Neural crest cell (in vitro differentiated cells): Measurements from ENCODE around the gene PLXNA2. TPM values are rescaled to one million over a fixed set of nuclear protein-coding genes. Genes with fewer than 3 reads are reported as not detected.
A peak's percentile ranks its signal among the peaks of the same experiment; 100 is the strongest.

Source experiments
- DNase-seq: peaks from one replicate; pipeline ENCODE4 v3.0.0; 2021; ENCODE audit warnings: low read depth, mixed read lengths, low spot score
- H3K27ac Mint-ChIP-seq: one replicate; pipeline ENCODE4 v1.8.0; 2021; ENCODE audit warnings: mild to moderate bottlenecking, mixed read lengths; ENCODE audit not compliant: unreplicated experiment
- H3K27me3 Mint-ChIP-seq: 2 replicates; pipeline ENCODE4 v1.8.0; 2021; ENCODE audit warnings: low read depth, mild to moderate bottlenecking, mixed read lengths
- H3K36me3 Mint-ChIP-seq: 2 replicates; pipeline ENCODE4 v1.8.0; 2021; ENCODE audit warnings: low read depth, mild to moderate bottlenecking, mixed read lengths
- H3K4me1 Mint-ChIP-seq: 2 replicates; pipeline ENCODE4 v1.8.0; 2021; ENCODE audit warnings: mixed read lengths
- H3K4me3 Mint-ChIP-seq: one replicate; pipeline ENCODE4 v1.8.0; 2021; ENCODE audit warnings: mild to moderate bottlenecking, mixed read lengths
- H3K9me3 Mint-ChIP-seq: 2 replicates; pipeline ENCODE4 v1.8.0; 2021; ENCODE audit warnings: mixed read lengths
- CTCF ChIP-seq: fragments of 200-600 bp; sonication (generic); conservative IDR thresholded peaks from 2 replicates; pipeline ENCODE4 v1.5.0; 2021; ENCODE audit warnings: antibody characterized with exemption, mild to moderate bottlenecking
- total RNA-seq: library from RNA; stranded (reverse); gene quantifications from 2 replicates; pipeline ENCODE4 v1.2.1, GENCODE V29; 2021

Gene PLXNA2
- total RNA-seq, 1 donor from 2014 or later = 37.7 TPM

- no peaks in the 10 kb centered on the region for H3K9me3 Mint-ChIP-seq
- H3K27me3 Mint-ChIP-seq = no peaks in the 10 kb centered on the region
- no peaks in the 10 kb centered on the region for H3K4me1 Mint-ChIP-seq
- H3K4me3 Mint-ChIP-seq = no peak overlapping the region
- no peak for DNase-seq
- no peak for TF ChIP-seq CTCF
- H3K36me3 Mint-ChIP-seq = no peaks in the 10 kb centered on the region
- H3K27ac Mint-ChIP-seq = no peak overlapping the region
Measured at GRCh38 chr1:208008534-208008933, 235.7 kb downstream of the PLXNA2 start.

GRCh38 chr1:208007938-208008342 is 236.2 kb downstream of the PLXNA2 start:
- Mint-ChIP-seq H3K27ac (no peak overlapping the region), H3K4me3 (no peak overlapping the region)

GRCh38 chr1:208007319-208007937 is 236.8 kb downstream of the PLXNA2 start:
- H3K36me3 Mint-ChIP-seq = no peaks in the 10 kb centered on the region
- no peaks in the 10 kb centered on the region for H3K27me3 Mint-ChIP-seq
- H3K4me1 Mint-ChIP-seq = no peaks in the 10 kb centered on the region
- DNase-seq = no peak
- no peak overlapping the region for H3K27ac Mint-ChIP-seq
- no peaks in the 10 kb centered on the region for H3K9me3 Mint-ChIP-seq
- no peak for TF ChIP-seq CTCF
- H3K4me3 Mint-ChIP-seq = no peak overlapping the region

More at GRCh38 chr1:208007938-208008342, 236.2 kb downstream of the PLXNA2 start:
- no peaks in the 10 kb centered on the region for H3K27me3 Mint-ChIP-seq
- no peak for DNase-seq
- no peaks in the 10 kb centered on the region for H3K4me1 Mint-ChIP-seq
- H3K36me3 Mint-ChIP-seq = no peaks in the 10 kb centered on the region
- no peaks in the 10 kb centered on the region for H3K9me3 Mint-ChIP-seq
- no peak for TF ChIP-seq CTCF

GRCh38 chr1:208006258-208006920 is 237.8 kb downstream of the PLXNA2 start:
- DNase-seq = no peak
- Mint-ChIP-seq H3K9me3 (no peaks in the 10 kb centered on the region), H3K36me3 (no peaks in the 10 kb centered on the region), H3K27ac (peak overlapping the region; percentile 10), H3K4me1 (no peaks in the 10 kb centered on the region), H3K27me3 (no peaks in the 10 kb centered on the region), H3K4me3 (no peak overlapping the region)
- TF ChIP-seq CTCF = no peak

GRCh38 chr1:208004851-208005250 is 239.3 kb downstream of the PLXNA2 start:
- no peak overlapping the region for H3K27ac Mint-ChIP-seq

More at GRCh38 chr1:208004851-208005250, 239.3 kb downstream of the PLXNA2 start:
- H3K9me3 Mint-ChIP-seq = no peaks in the 10 kb centered on the region
- no peak for TF ChIP-seq CTCF
- no peaks in the 10 kb centered on the region for H3K4me1 Mint-ChIP-seq
- DNase-seq = no peak
- H3K27me3 Mint-ChIP-seq = no peaks in the 10 kb centered on the region
- no peak overlapping the region for H3K4me3 Mint-ChIP-seq
- no peaks in the 10 kb centered on the region for H3K36me3 Mint-ChIP-seq
